Measurements from ENCODE around the gene CDH4. TPM values are rescaled to one million over a fixed set of nuclear protein-coding genes. Genes with fewer than 3 reads are reported as not detected.
A peak's percentile ranks its signal among the peaks of the same experiment; 100 is the strongest.

CDH4 gene
- total RNA-seq, 1 donor from 2014 or later, result not detected

GRCh38 chr20:61904456-61904855 is 652.4 kb downstream of the CDH4 start:
- intact Hi-C loops (cut with micrococcal nuclease), result no loop called here
- DNase-seq (peak; percentile 14), ATAC-seq (no peak)

- intact Hi-C loops (cut with micrococcal nuclease), result no loop called here
- DNase-seq, result peak; percentile 19
- ATAC-seq, result no peak
These were observed 653.9 kb downstream of the CDH4 start for GRCh38 chr20:61905781-61906523.

- intact Hi-C loops (cut with micrococcal nuclease), result no loop called here
- peak; percentile 13 for DNase-seq
- ATAC-seq, result no peak
These were observed 655.2 kb downstream of the CDH4 start for GRCh38 chr20:61907081-61907891.

GRCh38 chr20:61908057-61909026 is 656.3 kb downstream of the CDH4 start:
- DNase-seq (peak; percentile 5), ATAC-seq (no peak)
- intact Hi-C loops (cut with micrococcal nuclease), result no loop called here

GRCh38 chr20:61909028-61909427 is 657.0 kb downstream of the CDH4 start:
- intact Hi-C loops (cut with micrococcal nuclease), result no loop called here
- DNase-seq, result no peak
- no peak for ATAC-seq

- intact Hi-C loops (cut with micrococcal nuclease), result no loop called here
- peak; percentile 11 for DNase-seq
- no peak for ATAC-seq
These were observed 657.8 kb downstream of the CDH4 start for GRCh38 chr20:61909821-61910220.

- intact Hi-C loops (cut with micrococcal nuclease), result no loop called here
- ATAC-seq (no peak), DNase-seq (no peak)
These were observed 659.8 kb downstream of the CDH4 start for GRCh38 chr20:61911824-61912223.

- DNase-seq (peak; percentile 6), ATAC-seq (no peak)
- intact Hi-C loops (cut with micrococcal nuclease), result no loop called here
These were observed 660.8 kb downstream of the CDH4 start for GRCh38 chr20:61912665-61913422.

GRCh38 chr20:61913423-61914225 is 661.6 kb downstream of the CDH4 start:
- intact Hi-C loops (cut with micrococcal nuclease), result no loop called here
- no peak for ATAC-seq
- peak; percentile 29 for DNase-seq

GRCh38 chr20:61915101-61915500 is 663.0 kb downstream of the CDH4 start:
- DNase-seq (no peak), ATAC-seq (no peak)
- intact Hi-C loops (cut with micrococcal nuclease), result no loop called here

- ATAC-seq, result no peak
- intact Hi-C loops (cut with micrococcal nuclease), result no loop called here
- no peak for DNase-seq
These were observed 664.3 kb downstream of the CDH4 start for GRCh38 chr20:61916318-61916891.

GRCh38 chr20:61917474-61918145 is 665.5 kb downstream of the CDH4 start:
- DNase-seq (no peak), ATAC-seq (no peak)
- intact Hi-C loops (cut with micrococcal nuclease), result no loop called here

GRCh38 chr20:61918548-61918947 is 666.5 kb downstream of the CDH4 start:
- intact Hi-C loops (cut with micrococcal nuclease), result no loop called here
- DNase-seq, result no peak
- no peak for ATAC-seq

GRCh38 chr20:61919239-61919638 is 667.2 kb downstream of the CDH4 start:
- intact Hi-C loops (cut with micrococcal nuclease), result no loop called here
- DNase-seq, result no peak

GRCh38 chr20:61919675-61920365 is 667.8 kb downstream of the CDH4 start:
- no peak for DNase-seq
- no peak for ATAC-seq
- intact Hi-C loops (cut with micrococcal nuclease), result no loop called here

More at GRCh38 chr20:61919239-61919638, 667.2 kb downstream of the CDH4 start:
- ATAC-seq, result no peak

- DNase-seq (peak; percentile 3), ATAC-seq (no peak)
- intact Hi-C loops (cut with micrococcal nuclease), result no loop called here
These were observed 670.4 kb downstream of the CDH4 start for GRCh38 chr20:61922411-61922810.

All from left ventricle myocardium superior (tissue), 1 donor.